ENCODE results near the gene SPATA6.

SPATA6 gene

GRCh38 chr1:48402599-48402998, 69.4 kb downstream of the SPATA6 start:
- Histone ChIP-seq H3K36me3 (peaks cover 0 to 15% (median 0%) of the 10 kb centered on the region in 11 experiments; a peak in 2 of 22 replicates), H3K27me3 (no peaks in the 10 kb centered on the region), H3K4me1 (no peaks in the 10 kb centered on the region), H3K27ac (no peak overlapping the region), H4K20me1 (no peaks in the 10 kb centered on the region), H3K4me2 (no peak overlapping the region), H3K4me3 (no peak overlapping the region), H3K9ac (no peak overlapping the region), H3K9me3 (replicated peaks in 1 of 11) (no peaks in the 10 kb centered on the region)
- no peak for TF ChIP-seq Cebpa-rat (IDR thresholded peaks at IDR 0.05)

- no peak overlapping the region for H3K4me3 ChIP-seq
- no peak overlapping the region for H3K9ac ChIP-seq
- peaks cover 0 to 15% (median 0%) of the 10 kb centered on the region in 11 experiments; a peak in 2 of 22 replicates for H3K36me3 ChIP-seq
- H3K9me3 ChIP-seq (replicated peaks in 1 of 11) = no peaks in the 10 kb centered on the region
- TF ChIP-seq Cebpa-rat (IDR thresholded peaks at IDR 0.05) = no peak
- no peak overlapping the region for H3K27ac ChIP-seq
- no peaks in the 10 kb centered on the region for H3K4me1 ChIP-seq
- no peaks in the 10 kb centered on the region for H3K27me3 ChIP-seq
- no peak overlapping the region for H3K4me2 ChIP-seq
- H4K20me1 ChIP-seq = no peaks in the 10 kb centered on the region
These were observed 75.8 kb downstream of the SPATA6 start for GRCh38 chr1:48396208-48396607.

DNA sequence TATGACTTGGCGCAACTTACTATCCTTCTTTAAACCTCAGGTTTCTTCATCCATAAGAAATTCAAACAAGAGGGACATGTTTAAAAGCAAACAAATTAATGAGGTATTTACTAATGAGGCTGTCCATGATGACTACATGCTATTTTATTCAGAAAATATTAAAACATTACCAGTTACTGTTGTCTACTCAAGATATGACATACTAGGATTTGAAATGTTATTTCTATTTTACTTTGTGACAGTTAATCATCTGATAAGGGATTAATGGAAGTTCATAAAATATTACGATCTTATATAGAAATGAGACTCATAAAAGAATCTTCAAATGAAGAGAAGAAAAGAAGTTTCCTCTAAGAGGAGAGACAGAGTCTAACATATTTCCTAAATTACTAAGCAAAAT, 80.1 kb downstream of the SPATA6 start:
- H3K27ac ChIP-seq = no peak overlapping the region
- H3K27me3 ChIP-seq = no peaks in the 10 kb centered on the region
- H3K4me3 ChIP-seq = no peak overlapping the region

DNA sequence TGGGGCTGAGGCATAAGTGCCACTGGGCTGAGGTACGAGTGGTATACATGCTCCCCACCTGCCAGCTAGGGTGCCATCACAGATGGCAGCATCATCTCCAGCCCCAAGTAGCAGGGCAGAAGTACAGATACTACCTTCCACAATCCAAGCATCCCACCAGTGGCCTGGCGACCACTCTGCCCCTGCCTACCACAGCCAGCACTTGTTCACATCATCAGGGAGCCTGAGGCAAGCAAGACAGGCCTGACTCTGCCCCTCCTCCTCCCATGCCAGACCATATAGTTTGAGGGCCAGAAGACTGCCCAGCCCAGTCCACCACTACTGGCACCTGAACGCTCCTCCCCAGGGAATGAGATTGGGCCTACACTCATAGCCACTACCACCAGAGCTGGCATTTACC, 84.6 kb downstream of the SPATA6 start:
- TF ChIP-seq Cebpa-rat (IDR thresholded peaks at IDR 0.05) = no peak
- H3K4me2 ChIP-seq = no peak overlapping the region
- H3K9me3 ChIP-seq (replicated peaks in 1 of 11) = peaks cover 0 to 13% (median 0%) of the 10 kb centered on the region in 11 experiments; a peak in 5 of 22 replicates
- H3K4me3 ChIP-seq = no peak overlapping the region
- no peak overlapping the region for H3K27ac ChIP-seq
- no peaks in the 10 kb centered on the region for H4K20me1 ChIP-seq
- H3K27me3 ChIP-seq = no peaks in the 10 kb centered on the region
- peaks cover 0 to 11% (median 0%) of the 10 kb centered on the region in 11 experiments; a peak in 2 of 22 replicates for H3K36me3 ChIP-seq
- no peak overlapping the region for H3K9ac ChIP-seq
- no peaks in the 10 kb centered on the region for H3K4me1 ChIP-seq

More for the DNA sequence above, 80.1 kb downstream of the SPATA6 start:
- Histone ChIP-seq H3K9ac (no peak overlapping the region), H3K36me3 (peaks cover 0 to 12% (median 0%) of the 10 kb centered on the region in 11 experiments; a peak in 2 of 22 replicates), H4K20me1 (no peaks in the 10 kb centered on the region), H3K9me3 (replicated peaks in 1 of 11) (peaks cover 0 to 12% (median 0%) of the 10 kb centered on the region in 11 experiments; a peak in 5 of 22 replicates), H3K4me2 (no peak overlapping the region), H3K4me1 (no peaks in the 10 kb centered on the region)
- no peak for TF ChIP-seq Cebpa-rat (IDR thresholded peaks at IDR 0.05)

DNA sequence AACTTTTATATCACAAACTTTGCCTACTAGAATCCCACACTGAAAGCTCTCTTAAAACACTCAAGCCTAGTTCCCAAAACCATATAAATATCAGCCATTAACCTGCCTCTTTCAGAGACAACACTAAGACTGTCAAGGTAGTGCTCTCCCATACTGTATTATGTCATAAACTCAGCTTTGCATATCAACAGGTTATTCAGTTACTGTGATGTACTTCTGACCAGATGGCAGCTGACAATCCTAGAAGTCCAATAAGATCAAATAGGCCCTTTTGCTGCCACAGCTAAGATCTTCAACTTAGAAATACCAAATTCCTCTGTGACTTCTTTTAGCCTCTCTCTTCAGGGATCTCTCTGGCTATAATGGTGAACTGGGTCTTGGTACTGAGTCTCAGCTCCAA, 97.2 kb downstream of the SPATA6 start:
- H3K27ac ChIP-seq = no peak overlapping the region
- H3K4me3 ChIP-seq = no peak overlapping the region
- H3K9me3 ChIP-seq (replicated peaks in 1 of 11) = peaks cover 50 to 90% (median 60%) of the 10 kb centered on the region in 11 experiments
- H3K27me3 ChIP-seq = no peaks in the 10 kb centered on the region
- no peaks in the 10 kb centered on the region for H3K4me1 ChIP-seq
- H3K36me3 ChIP-seq = peaks cover 9 to 68% (median 23%) of the 10 kb centered on the region in 11 experiments; a peak in 18 of 22 replicates
- H4K20me1 ChIP-seq = no peaks in the 10 kb centered on the region
- H3K4me2 ChIP-seq = no peak overlapping the region
- no peak overlapping the region for H3K9ac ChIP-seq
- no peak for TF ChIP-seq Cebpa-rat (IDR thresholded peaks at IDR 0.05)

GRCh38 chr1:48371598-48371997, 100.4 kb downstream of the SPATA6 start:
- H3K27ac ChIP-seq = no peak overlapping the region

GRCh38 chr1:48362901-48363300, 109.1 kb downstream of the SPATA6 start:
- no peaks in the 10 kb centered on the region for H3K4me1 ChIP-seq
- no peaks in the 10 kb centered on the region for H4K20me1 ChIP-seq
- no peaks in the 10 kb centered on the region for H3K27me3 ChIP-seq
- no peak overlapping the region for H3K9ac ChIP-seq
- H3K36me3 ChIP-seq = no peaks in the 10 kb centered on the region
- no peak overlapping the region for H3K27ac ChIP-seq
- peaks cover 0 to 1% (median 0%) of the 10 kb centered on the region in 11 experiments; a peak in 1 of 22 replicates for H3K9me3 ChIP-seq (replicated peaks in 1 of 11)
- H3K4me3 ChIP-seq = no peak overlapping the region
- TF ChIP-seq Cebpa-rat (IDR thresholded peaks at IDR 0.05) = peak in 4 of 11 experiments; percentile 28 to 75 (median 59); a peak in 6 of 22 replicates
- H3K4me2 ChIP-seq = no peak overlapping the region

More at GRCh38 chr1:48371598-48371997, 100.4 kb downstream of the SPATA6 start:
- Histone ChIP-seq H3K9me3 (replicated peaks in 1 of 11) (peaks cover 57 to 80% (median 64%) of the 10 kb centered on the region in 11 experiments), H3K27me3 (no peaks in the 10 kb centered on the region), H3K4me2 (no peak overlapping the region), H3K4me1 (no peaks in the 10 kb centered on the region), H3K36me3 (peaks cover 4 to 52% (median 18%) of the 10 kb centered on the region in 11 experiments; a peak in 16 of 22 replicates), H3K9ac (no peak overlapping the region), H3K4me3 (no peak overlapping the region), H4K20me1 (no peaks in the 10 kb centered on the region)
- peak in 8 of 11 experiments; percentile 6 to 85 (median 62); a peak in 11 of 22 replicates for TF ChIP-seq Cebpa-rat (IDR thresholded peaks at IDR 0.05)

DNA sequence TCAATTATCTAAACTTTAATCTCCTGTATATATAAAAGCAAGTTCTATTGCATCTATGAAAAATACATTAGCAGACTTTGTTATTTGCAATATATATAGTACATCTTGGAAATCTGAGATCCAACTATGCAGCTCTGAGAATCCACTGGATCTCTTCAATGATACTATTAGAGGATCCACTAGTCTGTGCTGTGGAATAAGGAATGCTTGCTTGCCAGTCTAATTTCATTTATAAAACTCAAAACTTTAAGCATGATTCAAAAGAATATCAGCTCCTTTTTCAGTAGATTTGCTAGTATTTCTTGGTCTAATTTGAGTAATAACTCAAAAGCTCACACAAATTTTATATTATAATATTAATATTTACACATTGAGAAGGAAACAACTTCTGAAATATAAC, 115.1 kb downstream of the SPATA6 start:
- no peak for TF ChIP-seq Cebpa-rat (IDR thresholded peaks at IDR 0.05)
- H3K9me3 ChIP-seq (replicated peaks in 1 of 11) = peaks cover 3 to 4% (median 3%) of the 10 kb centered on the region in 11 experiments; a peak in 16 of 22 replicates
- no peak overlapping the region for H3K9ac ChIP-seq
- no peaks in the 10 kb centered on the region for H3K4me1 ChIP-seq
- H3K36me3 ChIP-seq = peaks cover 0 to 3% (median 0%) of the 10 kb centered on the region in 11 experiments; a peak in 4 of 22 replicates
- H3K27me3 ChIP-seq = no peaks in the 10 kb centered on the region
- no peak overlapping the region for H3K4me3 ChIP-seq
- H4K20me1 ChIP-seq = no peaks in the 10 kb centered on the region
- no peak overlapping the region for H3K4me2 ChIP-seq
- H3K27ac ChIP-seq = no peak overlapping the region

GRCh38 chr1:48344373-48344772, 127.6 kb downstream of the SPATA6 start:
- no peaks in the 10 kb centered on the region for H4K20me1 ChIP-seq
- peaks cover 0 to 11% (median 0%) of the 10 kb centered on the region in 11 experiments; a peak in 4 of 22 replicates for H3K36me3 ChIP-seq
- H3K4me3 ChIP-seq = no peak overlapping the region
- H3K4me1 ChIP-seq = no peaks in the 10 kb centered on the region
- H3K9ac ChIP-seq = no peak overlapping the region
- H3K9me3 ChIP-seq (replicated peaks in 1 of 11) = peaks cover 22 to 37% (median 27%) of the 10 kb centered on the region in 11 experiments
- H3K27ac ChIP-seq = no peak overlapping the region
- no peak for TF ChIP-seq Cebpa-rat (IDR thresholded peaks at IDR 0.05)
- no peak overlapping the region for H3K4me2 ChIP-seq
- no peaks in the 10 kb centered on the region for H3K27me3 ChIP-seq

DNA sequence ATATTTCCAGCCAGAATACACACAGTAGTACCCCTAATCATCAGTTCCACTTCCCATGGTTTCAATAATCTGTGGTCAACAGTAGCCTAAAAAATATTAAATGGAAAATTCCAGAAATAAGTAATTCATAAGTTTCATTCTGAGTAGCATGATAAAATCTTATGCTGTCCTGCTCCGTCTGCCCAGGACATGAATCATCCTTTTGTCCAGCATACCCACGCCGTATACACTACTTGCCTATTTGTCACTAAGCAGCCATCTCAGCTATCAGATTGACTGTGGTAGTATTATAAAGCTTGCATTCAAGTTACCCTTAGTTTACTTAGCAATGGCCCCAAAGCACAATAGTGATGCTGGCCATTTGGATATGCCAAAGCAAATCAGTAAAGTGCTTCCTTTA, 130.8 kb downstream of the SPATA6 start:
- H3K36me3 ChIP-seq = peaks cover 0 to 14% (median 0%) of the 10 kb centered on the region in 11 experiments; a peak in 4 of 22 replicates
- no peaks in the 10 kb centered on the region for H3K4me1 ChIP-seq
- no peaks in the 10 kb centered on the region for H3K27me3 ChIP-seq
- no peak overlapping the region for H3K27ac ChIP-seq
- TF ChIP-seq Cebpa-rat (IDR thresholded peaks at IDR 0.05) = no peak
- H3K4me2 ChIP-seq = no peak overlapping the region
- no peak overlapping the region for H3K9ac ChIP-seq
- peaks cover 22 to 34% (median 28%) of the 10 kb centered on the region in 11 experiments for H3K9me3 ChIP-seq (replicated peaks in 1 of 11)
- H4K20me1 ChIP-seq = no peaks in the 10 kb centered on the region
- H3K4me3 ChIP-seq = no peak overlapping the region
